ENCODE results near the gene AUTS2.

The AUTS2 gene

DNA sequence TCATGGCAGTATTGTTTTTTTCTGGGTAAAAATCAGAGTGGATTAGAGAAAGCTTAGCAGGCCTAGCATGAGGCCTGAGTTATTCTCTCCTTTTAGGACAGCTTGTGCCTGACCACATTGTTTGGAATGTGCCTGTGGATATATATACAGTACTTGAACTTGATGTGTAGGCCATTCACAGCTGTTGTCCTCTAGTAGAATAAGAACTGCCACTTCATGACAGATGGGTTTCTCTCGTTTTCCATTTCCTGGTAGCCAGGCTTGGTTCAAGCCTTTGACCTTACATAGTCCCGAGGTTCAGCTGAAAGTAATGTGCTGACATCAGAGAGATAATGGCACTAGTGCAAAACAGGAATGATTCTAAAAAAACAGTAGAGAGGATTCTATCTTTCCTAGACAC is 473.9 kb downstream of the AUTS2 start:
- H3K4me3 ChIP-seq (ENCODE audit: low read depth, low read length), result no peak overlapping the region
- TF ChIP-seq, protein P1, sequence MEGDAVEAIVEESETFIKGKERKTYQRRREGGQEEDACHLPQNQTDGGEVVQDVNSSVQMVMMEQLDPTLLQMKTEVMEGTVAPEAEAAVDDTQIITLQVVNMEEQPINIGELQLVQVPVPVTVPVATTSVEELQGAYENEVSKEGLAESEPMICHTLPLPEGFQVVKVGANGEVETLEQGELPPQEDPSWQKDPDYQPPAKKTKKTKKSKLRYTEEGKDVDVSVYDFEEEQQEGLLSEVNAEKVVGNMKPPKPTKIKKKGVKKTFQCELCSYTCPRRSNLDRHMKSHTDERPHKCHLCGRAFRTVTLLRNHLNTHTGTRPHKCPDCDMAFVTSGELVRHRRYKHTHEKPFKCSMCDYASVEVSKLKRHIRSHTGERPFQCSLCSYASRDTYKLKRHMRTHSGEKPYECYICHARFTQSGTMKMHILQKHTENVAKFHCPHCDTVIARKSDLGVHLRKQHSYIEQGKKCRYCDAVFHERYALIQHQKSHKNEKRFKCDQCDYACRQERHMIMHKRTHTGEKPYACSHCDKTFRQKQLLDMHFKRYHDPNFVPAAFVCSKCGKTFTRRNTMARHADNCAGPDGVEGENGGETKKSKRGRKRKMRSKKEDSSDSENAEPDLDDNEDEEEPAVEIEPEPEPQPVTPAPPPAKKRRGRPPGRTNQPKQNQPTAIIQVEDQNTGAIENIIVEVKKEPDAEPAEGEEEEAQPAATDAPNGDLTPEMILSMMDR (IDR thresholded peaks at IDR 0.05; ENCODE audit: insufficient read depth, low read depth, low read length, missing control alignments), result no peak
- DNase-seq (ENCODE audit: low read depth), result peak; percentile 19

DNA sequence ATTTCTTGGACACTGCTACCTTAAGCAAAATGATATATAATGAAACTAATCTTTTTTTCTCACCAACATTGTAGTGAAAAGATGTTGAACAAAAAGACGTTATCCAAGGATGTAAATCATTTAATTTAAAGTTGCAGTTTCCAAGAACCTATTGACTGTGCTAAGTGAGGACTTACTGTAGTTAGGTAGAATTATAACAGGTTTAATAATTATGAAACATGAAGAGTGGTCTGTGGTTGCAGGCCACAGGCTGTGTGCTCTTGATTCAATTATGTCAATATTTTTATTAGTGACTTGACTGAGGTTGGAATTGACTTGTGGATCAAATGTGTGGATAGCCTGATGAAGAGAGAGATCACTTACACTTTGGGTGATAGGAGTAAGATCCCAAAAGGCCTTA is 478.1 kb downstream of the AUTS2 start:
- no peak for DNase-seq (ENCODE audit: low read depth)
- TF ChIP-seq, protein P1 (IDR thresholded peaks at IDR 0.05; ENCODE audit: insufficient read depth, low read depth, low read length, missing control alignments), result no peak

GRCh38 chr7:70082099-70082611 is 483.9 kb downstream of the AUTS2 start:
- no peak overlapping the region for H3K4me3 ChIP-seq (ENCODE audit: low read depth, low read length)
- TF ChIP-seq, protein P1 (IDR thresholded peaks at IDR 0.05; ENCODE audit: insufficient read depth, low read depth, low read length, missing control alignments), result no peak
- no peak for DNase-seq (ENCODE audit: low read depth)

More for the DNA sequence above, 478.1 kb downstream of the AUTS2 start:
- no peak overlapping the region for H3K4me3 ChIP-seq (ENCODE audit: low read depth, low read length)

DNA sequence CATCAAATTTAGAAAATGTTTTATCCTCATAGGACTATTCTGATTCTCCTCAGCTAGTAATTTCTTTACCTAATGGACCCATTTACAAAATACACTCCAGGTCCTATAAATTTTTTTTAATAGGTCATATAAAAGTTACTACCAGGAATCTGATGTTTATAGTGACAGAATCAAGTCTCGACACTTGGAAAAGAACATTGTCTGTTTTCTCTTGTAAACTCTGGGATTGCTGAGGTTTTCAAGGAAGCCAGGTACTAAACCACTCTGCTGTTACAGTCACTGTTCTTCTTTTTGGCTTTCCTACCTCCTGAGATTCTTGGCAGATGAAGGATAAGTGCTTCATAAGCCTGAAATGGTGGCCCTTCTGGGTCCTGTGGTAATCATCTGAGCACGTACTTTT is 493.1 kb downstream of the AUTS2 start:
- no peak overlapping the region for H3K4me3 ChIP-seq (ENCODE audit: low read depth, low read length)
- TF ChIP-seq, protein P1 (IDR thresholded peaks at IDR 0.05; ENCODE audit: insufficient read depth, low read depth, low read length, missing control alignments), result no peak
- no peak for DNase-seq (ENCODE audit: low read depth)

GRCh38 chr7:70092314-70093204 is 494.3 kb downstream of the AUTS2 start:
- no peak overlapping the region for H3K4me3 ChIP-seq (ENCODE audit: low read depth, low read length)
- TF ChIP-seq, protein P1 (IDR thresholded peaks at IDR 0.05; ENCODE audit: insufficient read depth, low read depth, low read length, missing control alignments), result no peak
- no peak for DNase-seq (ENCODE audit: low read depth)

DNA sequence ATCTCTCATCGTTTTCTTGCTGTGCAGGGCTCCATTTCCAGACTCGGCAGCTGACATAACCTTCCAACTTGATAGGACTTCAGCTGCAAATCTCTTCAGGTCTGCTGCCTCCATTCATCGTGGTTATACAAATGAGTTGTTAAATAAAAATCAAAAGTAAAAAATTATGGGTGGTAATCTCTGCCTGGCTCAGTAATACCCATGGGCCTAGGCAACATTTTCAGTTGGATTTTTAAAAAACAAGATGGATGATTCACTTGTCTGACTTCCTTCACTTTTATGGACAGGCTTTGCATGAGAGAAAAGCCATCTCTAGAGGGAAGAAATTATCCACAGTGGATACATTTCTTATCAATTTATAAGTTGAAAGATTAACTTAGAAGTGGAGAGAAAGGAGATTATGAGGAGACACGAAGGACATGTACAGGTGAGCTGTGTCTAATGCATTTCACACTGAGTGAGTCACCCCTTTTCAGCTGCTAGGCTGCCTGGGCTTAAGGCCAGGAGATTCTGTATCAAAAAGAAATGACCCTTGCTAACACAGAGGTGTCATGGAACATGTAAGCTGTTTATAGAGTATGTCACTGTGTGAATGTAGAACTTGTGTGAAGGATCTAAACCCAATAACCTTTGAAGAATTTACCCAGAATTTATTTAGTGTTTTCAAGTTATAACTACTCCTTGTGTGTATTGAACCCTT is 495.1 kb downstream of the AUTS2 start:
- DNase-seq (ENCODE audit: low read depth), result no peak
- H3K4me3 ChIP-seq (ENCODE audit: low read depth, low read length), result no peak overlapping the region
- TF ChIP-seq, protein P1 (IDR thresholded peaks at IDR 0.05; ENCODE audit: insufficient read depth, low read depth, low read length, missing control alignments), result no peak
